Lower leg skin (tissue), 4 donors: Measurements from ENCODE around the gene BAZ1B. TPM values are rescaled to one million over a fixed set of nuclear protein-coding genes. Genes with fewer than 3 reads are reported as not detected.
"Not testable (repeated sequence)": the region's sequence is repeated elsewhere in the genome, so short reads cannot be mapped to it uniquely, and the experiment has no call there.

Source experiments
- DNase-seq, 2 donors: peaks; one replicate each; pipeline ENCODE4 v3.0.0-alpha.2; 2019; ENCODE audit warnings: low spot score in 2 of 2
- H3K4me3 ChIP-seq: fragments of 200-600 bp; sonication (generic); 2 replicates; pipeline ENCODE4 v1.5.1; 2017; ENCODE audit warnings: mild to moderate bottlenecking, low read depth; ENCODE audit not compliant: poor library complexity, severe bottlenecking
- CTCF ChIP-seq, 3 donors: fragments of 450-650 bp; IDR thresholded peaks; one replicate each; pipeline ENCODE4 v1.5.1; 2016; ENCODE audit warnings: antibody characterized with exemption in 3 of 3, mild to moderate bottlenecking in 3 of 3, moderate library complexity in 2 of 3
- POLR2A ChIP-seq, 2 donors: fragments of 450-650 bp; IDR thresholded peaks; one replicate each; pipeline ENCODE4 v1.6.1; 2016 to 2017; ENCODE audit warnings: antibody characterized with exemption in 2 of 2, mild to moderate bottlenecking in 1 of 2, moderate library complexity in 1 of 2
- WGBS, 2 donors: methylation state at CpG; one replicate each; pipeline ENCODE4 v1.1.5; 2018; 5-methylcytosine and 5-hydroxymethylcytosine counted together
- intact Hi-C: fragments of 100-400 bp; cut with DNase I; formaldehyde crosslinking; loops from one replicate; pipeline ENCODE4 v1.15.0; 2023; ENCODE audit warnings: low total_unique reads
- total RNA-seq, 4 donors: library from RNA; depleted of rRNA; stranded (reverse); fragments of >200 nt; gene quantifications; one replicate each; pipeline ENCODE4 v1.1.0, GENCODE V29; 2016

Gene BAZ1B
- total RNA-seq, 4 donors from 2014 or later = 22.6 to 33.6 (median 28.8) TPM

DNA sequence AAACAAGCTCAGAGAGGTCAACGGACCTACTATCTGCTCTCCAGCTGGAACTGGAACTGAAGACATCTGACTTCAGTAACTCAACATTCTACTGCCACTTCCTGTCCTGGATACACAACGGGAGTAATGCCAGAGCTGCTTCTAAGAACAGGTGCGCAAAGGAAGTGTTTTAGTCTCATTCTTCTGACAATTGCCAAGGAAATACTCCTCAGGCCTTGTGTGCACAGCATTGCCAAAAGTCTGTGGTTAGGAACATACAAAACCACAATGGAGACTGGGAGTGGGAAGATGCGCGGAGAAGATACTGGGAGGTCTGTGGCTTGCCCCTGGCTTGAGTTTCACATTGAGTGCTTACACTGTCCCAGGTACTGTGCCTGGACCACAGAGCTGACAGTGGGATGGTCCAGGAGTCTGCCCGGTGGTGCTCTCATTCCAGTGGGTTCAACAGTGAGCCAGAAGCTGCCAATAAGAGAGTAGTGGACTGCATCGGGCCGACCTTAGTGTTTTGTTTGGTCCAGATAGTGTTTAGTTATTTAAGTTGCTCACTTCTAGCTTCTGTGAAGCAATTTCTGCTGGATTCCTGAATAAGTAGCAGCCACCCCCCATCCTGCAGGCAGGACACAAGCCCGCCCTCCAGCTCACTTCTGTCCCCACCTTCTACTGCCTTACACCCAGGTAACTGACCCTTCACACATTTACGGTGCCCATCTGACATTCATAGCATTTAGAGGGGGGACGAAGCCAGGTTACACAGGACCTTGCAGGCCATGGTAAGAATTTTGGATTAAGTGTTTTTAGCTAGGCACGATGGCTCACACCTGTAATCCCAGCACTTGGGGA is 46.0 kb upstream of the BAZ1B start:
- 63 to 75% methylated on average over 12 of the region's 12 CpGs for WGBS, 2 donors
- no peak for TF ChIP-seq CTCF (IDR thresholded peaks at IDR 0.05)
- no peak for TF ChIP-seq POLR2A (IDR thresholded peaks at IDR 0.05)
- no peak overlapping the region for H3K4me3 ChIP-seq
- DNase-seq = no peak
- intact Hi-C loops = no loop called here

DNA sequence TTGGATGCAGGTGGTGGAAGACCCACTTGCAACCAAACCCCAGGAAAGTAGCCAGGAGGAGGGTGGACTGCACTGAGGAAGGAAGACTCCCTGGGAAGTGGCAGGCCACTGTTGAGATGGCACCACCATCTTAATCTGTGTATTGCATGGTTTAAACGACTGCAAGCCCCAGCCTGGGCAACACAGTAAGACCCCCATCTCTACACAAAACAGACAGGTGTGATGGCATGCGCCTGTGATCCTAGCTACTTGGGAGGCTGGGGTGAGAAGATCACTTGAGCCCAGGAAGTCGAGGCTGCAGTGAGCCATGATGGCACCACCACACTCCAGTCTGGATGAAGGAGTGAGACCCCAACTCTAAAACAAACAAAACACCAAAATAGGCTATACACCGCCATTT is 45.0 kb upstream of the BAZ1B start:
- WGBS, 2 donors = 86 to 90% methylated on average over 4 of the region's 4 CpGs
- no peak for DNase-seq
- intact Hi-C loops = no loop called here
- no peak for TF ChIP-seq POLR2A (IDR thresholded peaks at IDR 0.05)
- no peak for TF ChIP-seq CTCF (IDR thresholded peaks at IDR 0.05)
- H3K4me3 ChIP-seq = no peak overlapping the region

DNA sequence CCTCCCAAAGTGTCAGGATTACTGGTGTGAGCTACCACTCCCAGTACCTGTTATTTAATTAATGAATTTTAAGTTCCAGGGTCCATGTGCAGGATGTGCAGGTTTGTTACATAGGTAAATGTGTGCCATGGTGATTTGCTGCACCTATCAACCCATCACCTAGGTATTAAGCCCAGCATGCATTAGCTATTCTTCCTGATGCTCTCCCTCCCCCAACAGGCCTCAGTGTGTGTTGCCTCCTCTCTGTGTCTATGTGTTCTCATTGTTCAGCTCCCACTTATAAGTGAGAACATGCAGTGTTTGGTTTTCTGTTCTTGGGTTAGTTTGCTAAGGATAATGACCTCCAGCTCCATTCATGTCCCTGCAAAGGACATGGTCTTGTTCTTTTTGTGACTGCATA is 44.3 kb upstream of the BAZ1B start:
- H3K4me3 ChIP-seq, intact Hi-C loops, DNase-seq: not testable (repeated sequence)

DNA sequence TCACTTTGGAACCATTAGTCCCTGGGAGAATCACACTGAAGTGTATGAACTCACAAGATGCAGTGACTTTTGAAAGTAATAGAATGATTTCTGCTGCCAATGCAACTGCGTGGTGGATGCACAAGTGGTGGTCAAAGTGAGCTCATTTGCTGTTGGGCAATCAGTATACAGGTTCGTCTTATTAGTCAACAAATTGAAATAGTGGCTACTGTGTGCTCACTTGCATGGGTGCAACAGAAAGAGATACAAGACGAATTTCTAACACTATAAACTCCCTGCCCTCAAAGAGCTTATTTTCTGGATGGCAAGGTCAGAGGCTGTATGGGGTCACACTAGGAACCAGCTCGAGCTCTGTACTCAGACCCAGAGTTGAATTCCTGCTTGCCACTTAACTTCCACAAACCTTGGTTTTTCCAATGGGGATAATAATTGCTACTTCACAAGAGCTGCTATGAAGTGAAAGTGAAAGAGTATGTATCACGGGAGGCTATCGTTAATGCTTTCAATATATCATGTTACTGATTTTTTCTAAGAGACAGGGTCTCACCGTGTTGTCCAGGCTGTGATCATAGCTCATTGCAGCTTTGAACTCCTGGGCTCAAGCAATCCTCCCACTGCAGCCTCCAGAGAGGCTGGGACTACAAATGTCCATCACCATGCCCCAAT is 43.7 kb upstream of the BAZ1B start:
- no peak for DNase-seq
- intact Hi-C loops = no loop called here
- no peak for TF ChIP-seq CTCF (IDR thresholded peaks at IDR 0.05)
- no peak for TF ChIP-seq POLR2A (IDR thresholded peaks at IDR 0.05)
- WGBS, 2 donors = 57 to 70% methylated on average over 7 of the region's 7 CpGs
- H3K4me3 ChIP-seq = no peak overlapping the region

DNA sequence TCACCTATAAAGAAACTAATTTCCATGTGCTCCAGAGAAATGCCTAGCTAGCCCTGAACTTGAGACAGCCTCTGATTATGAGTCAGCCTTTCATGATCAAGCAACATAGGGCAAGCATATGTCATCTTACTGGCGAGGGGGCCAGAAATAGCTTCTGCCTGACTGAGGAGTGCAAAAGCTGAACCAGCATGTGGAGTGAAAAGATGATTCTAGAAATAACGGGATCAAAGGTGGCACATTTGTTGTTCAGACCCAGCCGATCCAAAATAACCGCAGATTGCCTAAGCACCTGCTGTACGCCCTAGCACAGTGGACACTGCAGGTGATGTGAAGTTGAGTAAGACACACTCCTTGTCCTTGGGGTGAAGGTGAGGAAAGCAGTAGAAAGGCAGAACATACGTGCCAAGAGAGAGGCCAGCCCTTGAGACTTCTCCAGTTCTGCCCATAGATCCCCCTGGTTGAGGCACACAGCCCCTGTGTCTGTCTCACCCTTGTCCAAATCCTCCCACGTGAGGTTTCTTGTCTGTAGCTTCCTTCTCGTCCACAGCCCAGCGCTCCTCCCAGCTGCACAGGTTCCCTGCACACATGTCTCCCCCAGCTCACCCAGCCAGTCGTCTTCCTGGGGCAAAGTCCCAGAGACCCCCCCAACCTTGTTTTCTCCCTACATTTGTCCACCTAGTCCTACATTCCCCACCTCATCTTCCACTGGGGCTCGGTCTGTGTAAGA is 38.2 kb upstream of the BAZ1B start:
- H3K4me3 ChIP-seq = no peak overlapping the region
- DNase-seq = no peak
- intact Hi-C loops = no loop called here
- TF ChIP-seq CTCF (IDR thresholded peaks at IDR 0.05) = no peak
- TF ChIP-seq POLR2A (IDR thresholded peaks at IDR 0.05) = no peak
- 48 to 61% methylated on average over 11 of the region's 11 CpGs for WGBS, 2 donors
